ENCODE data around the gene EMC1.

DNA sequence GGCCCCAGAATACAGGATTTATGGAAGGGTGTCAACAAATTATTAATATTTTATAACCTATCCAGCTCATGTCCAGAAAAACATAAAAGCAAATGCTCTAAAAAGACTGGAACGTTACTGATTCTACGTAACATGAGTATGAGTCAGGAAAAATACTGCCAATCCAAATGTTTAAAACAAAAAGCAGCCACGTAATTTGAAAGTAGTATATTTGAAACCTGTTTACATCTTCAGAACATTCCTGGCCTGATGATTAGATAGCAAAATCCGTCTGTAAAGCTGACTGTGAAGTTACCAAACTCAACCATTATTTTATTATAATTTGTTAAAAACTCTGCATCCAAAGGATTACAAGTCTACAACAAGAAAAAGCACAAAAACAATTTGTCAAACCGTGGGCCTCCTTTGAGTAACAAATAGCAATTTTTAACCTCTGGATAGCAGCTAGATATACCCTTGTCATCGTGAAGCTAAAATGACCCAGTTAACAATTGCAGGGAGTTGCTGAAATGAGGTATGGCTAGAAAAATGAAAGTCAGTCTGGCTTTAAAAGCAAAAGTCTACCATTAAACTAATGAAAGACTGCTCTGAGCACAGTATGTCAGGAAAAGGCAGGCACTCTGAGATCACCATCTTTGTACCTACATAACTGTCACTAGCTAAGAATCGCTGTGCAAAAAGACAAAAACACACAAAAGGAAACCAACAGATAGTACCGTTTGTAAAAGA, 42.5 kb downstream of the EMC1 start:
- no peak for TF ChIP-seq EZH2 (IDR thresholded peaks at IDR 0.05; ENCODE audit: borderline replicate concordance, insufficient read depth, low read depth, low read length, poor library complexity, severe bottlenecking)
- TF ChIP-seq, protein P1, sequence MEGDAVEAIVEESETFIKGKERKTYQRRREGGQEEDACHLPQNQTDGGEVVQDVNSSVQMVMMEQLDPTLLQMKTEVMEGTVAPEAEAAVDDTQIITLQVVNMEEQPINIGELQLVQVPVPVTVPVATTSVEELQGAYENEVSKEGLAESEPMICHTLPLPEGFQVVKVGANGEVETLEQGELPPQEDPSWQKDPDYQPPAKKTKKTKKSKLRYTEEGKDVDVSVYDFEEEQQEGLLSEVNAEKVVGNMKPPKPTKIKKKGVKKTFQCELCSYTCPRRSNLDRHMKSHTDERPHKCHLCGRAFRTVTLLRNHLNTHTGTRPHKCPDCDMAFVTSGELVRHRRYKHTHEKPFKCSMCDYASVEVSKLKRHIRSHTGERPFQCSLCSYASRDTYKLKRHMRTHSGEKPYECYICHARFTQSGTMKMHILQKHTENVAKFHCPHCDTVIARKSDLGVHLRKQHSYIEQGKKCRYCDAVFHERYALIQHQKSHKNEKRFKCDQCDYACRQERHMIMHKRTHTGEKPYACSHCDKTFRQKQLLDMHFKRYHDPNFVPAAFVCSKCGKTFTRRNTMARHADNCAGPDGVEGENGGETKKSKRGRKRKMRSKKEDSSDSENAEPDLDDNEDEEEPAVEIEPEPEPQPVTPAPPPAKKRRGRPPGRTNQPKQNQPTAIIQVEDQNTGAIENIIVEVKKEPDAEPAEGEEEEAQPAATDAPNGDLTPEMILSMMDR (IDR thresholded peaks at IDR 0.05): no peak

All from B cell (primary cell).